Thoracic aorta (tissue), 2 donors: ENCODE data around the gene PRX. TPM values are rescaled to one million over a fixed set of nuclear protein-coding genes. Genes with fewer than 3 reads are reported as not detected.

Source experiments
- ATAC-seq: fragments of 150-250 bp; one replicate; pipeline ENCODE4 v1.8.0; 2017; ENCODE audit warnings: low read depth; ENCODE audit not compliant: insufficient number of reproducible peaks, low FRiP score
- DNase-seq: peaks from one replicate; pipeline ENCODE4 v3.0.0-alpha.2; 2020; ENCODE audit warnings: low spot score
- H3K27ac ChIP-seq, 2 donors: fragments of 200-600 bp; sonication (generic); 1 replicate in 1 of 2; 2 replicates in 1 of 2; pipeline ENCODE4 v1.5.1; 2016; ENCODE audit warnings: mild to moderate bottlenecking in 2 of 2, moderate library complexity in 2 of 2
- H3K27me3 ChIP-seq: fragments of 200-600 bp; sonication (generic); replicated peaks from 2 replicates; pipeline ENCODE4 v1.6.0; 2016; ENCODE audit warnings: mild to moderate bottlenecking; ENCODE audit not compliant: insufficient read depth
- H3K36me3 ChIP-seq: fragments of 200-600 bp; sonication (generic); one replicate; pipeline ENCODE4 v1.5.1; 2016
- H3K4me1 ChIP-seq, 2 donors: fragments of 200-600 bp; sonication (generic); 1 replicate in 1 of 2; 2 replicates in 1 of 2; pipeline versions ENCODE4 v1.5.1 to v1.6.0; 2016; ENCODE audit warnings: low read depth in 2 of 2, mild to moderate bottlenecking in 1 of 2; ENCODE audit not compliant: control insufficient read depth in 1 of 2
- H3K4me3 ChIP-seq: fragments of 200-600 bp; sonication (generic); 2 replicates; pipeline ENCODE4 v1.5.1; 2016; ENCODE audit warnings: mild to moderate bottlenecking
- H3K9me3 ChIP-seq: fragments of 200-600 bp; sonication (generic); 2 replicates; pipeline ENCODE4 v1.5.1; 2016
- total RNA-seq, 2 donors: library from RNA; depleted of rRNA; stranded (reverse); fragments of >200 nt; gene quantifications; one replicate each; pipeline versions ENCODE4 v1.1.0 to v1.2.3, GENCODE V29; 2016
- TF ChIP-seq, protein P1 (sequence below): fragments of 200-600 bp; sonication (generic); IDR thresholded peaks from one replicate; pipeline ENCODE4 v1.5.1; 2019; ENCODE audit warnings: antibody characterized with exemption

Gene PRX
- total RNA-seq, 2 donors from 2014 or later = 3.7 to 7.3 TPM

DNA sequence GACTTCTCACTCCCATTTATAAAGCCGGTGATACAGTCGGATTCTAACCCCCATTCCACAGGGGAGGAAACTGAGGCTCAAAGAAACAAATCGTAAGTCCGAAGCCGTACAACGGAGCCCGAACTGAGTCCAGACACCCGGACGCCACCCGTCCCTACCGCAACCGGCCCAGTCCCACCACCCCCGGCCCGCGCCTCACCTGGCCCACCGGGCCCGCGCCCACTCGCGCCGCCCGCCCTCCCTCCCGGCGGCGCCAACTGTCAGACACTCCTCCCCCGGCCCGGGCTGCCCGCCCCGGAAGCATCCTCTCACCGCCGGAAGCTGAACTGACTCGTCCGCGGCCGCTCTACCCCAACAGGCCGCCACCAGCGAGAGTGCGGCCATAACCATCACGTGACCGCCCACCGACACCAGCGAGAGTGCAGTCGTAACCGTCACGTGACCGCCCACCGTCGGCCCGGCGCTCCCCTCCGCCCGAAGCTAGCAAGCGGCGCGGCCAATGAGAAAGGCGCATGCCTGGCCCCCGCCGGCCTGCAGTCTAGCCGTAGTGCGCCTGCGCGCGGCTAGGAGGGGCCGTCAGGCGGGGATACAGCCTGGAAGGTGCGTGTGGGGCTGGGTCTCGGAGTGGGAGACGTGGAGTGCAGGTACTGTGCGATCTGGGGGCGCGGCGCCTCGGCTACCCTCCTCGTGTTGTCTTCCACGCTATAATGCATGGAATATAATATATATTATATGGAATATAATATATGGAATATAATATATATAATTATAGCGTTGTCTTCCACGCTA lies 64.9 kb downstream of the PRX start, which contains the start of the genes C19orf47 and PLD3:
TSS of gene C19orf47 (minus strand) at position 273 of the 789 bp plus-strand sequence. CDS start 6,540 bp downstream, outside the sequence.
TSS of gene PLD3 (plus strand) at position 571 of the 789 bp plus-strand sequence. CDS start 17,789 bp downstream, outside the sequence.
- no peaks in the 10 kb centered on the region for H3K36me3 ChIP-seq
- H3K27me3 ChIP-seq = no peaks in the 10 kb centered on the region
- ATAC-seq (peak; percentile 87), DNase-seq (peak; percentile 97)
- H3K4me1 ChIP-seq = peaks cover 12 to 28% of the 10 kb centered on the region in 2 donors
- H3K27ac ChIP-seq = peak within 1 kb of the TSS; percentile 38 to 67
- TF ChIP-seq, protein P1, sequence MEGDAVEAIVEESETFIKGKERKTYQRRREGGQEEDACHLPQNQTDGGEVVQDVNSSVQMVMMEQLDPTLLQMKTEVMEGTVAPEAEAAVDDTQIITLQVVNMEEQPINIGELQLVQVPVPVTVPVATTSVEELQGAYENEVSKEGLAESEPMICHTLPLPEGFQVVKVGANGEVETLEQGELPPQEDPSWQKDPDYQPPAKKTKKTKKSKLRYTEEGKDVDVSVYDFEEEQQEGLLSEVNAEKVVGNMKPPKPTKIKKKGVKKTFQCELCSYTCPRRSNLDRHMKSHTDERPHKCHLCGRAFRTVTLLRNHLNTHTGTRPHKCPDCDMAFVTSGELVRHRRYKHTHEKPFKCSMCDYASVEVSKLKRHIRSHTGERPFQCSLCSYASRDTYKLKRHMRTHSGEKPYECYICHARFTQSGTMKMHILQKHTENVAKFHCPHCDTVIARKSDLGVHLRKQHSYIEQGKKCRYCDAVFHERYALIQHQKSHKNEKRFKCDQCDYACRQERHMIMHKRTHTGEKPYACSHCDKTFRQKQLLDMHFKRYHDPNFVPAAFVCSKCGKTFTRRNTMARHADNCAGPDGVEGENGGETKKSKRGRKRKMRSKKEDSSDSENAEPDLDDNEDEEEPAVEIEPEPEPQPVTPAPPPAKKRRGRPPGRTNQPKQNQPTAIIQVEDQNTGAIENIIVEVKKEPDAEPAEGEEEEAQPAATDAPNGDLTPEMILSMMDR = no peak
- peak within 1 kb of the TSS; percentile 89 for H3K4me3 ChIP-seq
- no peaks in the 10 kb centered on the region for H3K9me3 ChIP-seq

DNA sequence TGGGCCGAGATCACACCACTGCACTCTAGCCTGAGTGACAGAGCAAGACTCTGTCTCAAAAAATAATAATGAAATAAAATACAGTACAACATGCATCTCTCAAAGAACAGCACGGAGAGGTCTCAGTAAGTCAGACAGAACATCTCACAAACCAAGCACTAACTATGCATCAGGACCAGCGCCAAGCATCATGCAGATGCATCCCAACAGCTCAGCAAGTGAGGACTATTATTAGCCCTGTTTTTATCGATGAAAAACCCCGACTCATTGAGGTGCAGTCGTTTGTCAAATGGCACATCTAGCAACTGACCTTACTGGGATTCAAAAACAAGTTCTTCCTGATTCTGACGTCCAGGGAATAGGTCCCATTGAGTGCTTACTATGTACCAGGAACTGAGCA lies 68.8 kb downstream of the PRX start:
- DNase-seq (no peak), ATAC-seq (no peak)
- TF ChIP-seq, protein P1 = no peak
- H3K27me3 ChIP-seq = no peaks in the 10 kb centered on the region
- peaks cover 19 to 46% of the 10 kb centered on the region in 2 donors for H3K4me1 ChIP-seq
- no peak overlapping the region for H3K27ac ChIP-seq
- no peaks in the 10 kb centered on the region for H3K9me3 ChIP-seq
- no peak overlapping the region for H3K4me3 ChIP-seq
- H3K36me3 ChIP-seq = peaks cover 3% of the 10 kb centered on the region

Other genes with a start within 250 kb of the PRX start
- gene MAP3K10, start 222.0 kb downstream of the PRX start, total RNA-seq = 10 to 100 TPM; 30.2 to 32.5 TPM
- gene TTC9B, start 195.0 kb downstream of the PRX start, total RNA-seq = not detected
- 1 to 10 TPM in 1 of 2 donors, not detected in 1; 1.6 TPM for gene CCNP, start 186.7 kb downstream of the PRX start, total RNA-seq
- gene AKT2, start 128.0 kb downstream of the PRX start, total RNA-seq = 100 to 1,000 TPM in 1 of 2 donors, 10 to 100 TPM in 1; 94.5 to 138 TPM
- gene C19orf47, start 65.0 kb downstream of the PRX start, total RNA-seq = 10 to 100 TPM; 20.2 to 34.2 TPM
- 100 to 1,000 TPM; 386 to 531 TPM for gene PLD3, start 64.7 kb downstream of the PRX start, total RNA-seq
- gene HIPK4, start 23.2 kb downstream of the PRX start, total RNA-seq = not detected
- 10 to 100 TPM; 22.7 to 42.3 TPM for gene SERTAD1, start 12.6 kb upstream of the PRX start, total RNA-seq
- 10 to 100 TPM; 12.3 to 19.4 TPM for gene SERTAD3, start 31.0 kb upstream of the PRX start, total RNA-seq
- gene BLVRB, start 52.4 kb upstream of the PRX start, total RNA-seq = 100 to 1,000 TPM in 1 of 2 donors, 10 to 100 TPM in 1; 97.4 to 229 TPM
- gene SPTBN4, start 53.6 kb upstream of the PRX start, total RNA-seq = 1 to 10 TPM; 2.0 to 7.0 TPM
- 10 to 100 TPM; 36.0 to 78.4 TPM for gene SHKBP1, start 163.5 kb upstream of the PRX start, total RNA-seq
- 100 to 1,000 TPM; 687 to 905 TPM for gene LTBP4, start 188.0 kb upstream of the PRX start, total RNA-seq